HEK293T (cell line): Measurements from ENCODE around the gene JMJD1C.

Experiments used
- CTCF ChIA-PET: fragments of 350-600 bp; formaldehyde crosslinking; extraction: SDS; loops from one replicate; lab custom pipeline; 2021; ENCODE audit warnings: antibody characterized with exemption, inconsistent platforms; lab: Yijun Ruan, JAX
- POLR2A ChIA-PET: fragments of 350-600 bp; formaldehyde crosslinking; extraction: SDS; loops from one replicate; lab custom pipeline; 2020; ENCODE audit warnings: antibody characterized with exemption, inconsistent platforms; lab: Yijun Ruan, JAX
- DNase-seq: peaks from one replicate; pipeline ENCODE4 v3.0.0; 2012; ENCODE audit warnings: mixed read lengths; ENCODE audit errors: extremely low spot score
- ARNT ChIP-seq: fragments of 450-650 bp; IDR thresholded peaks from 2 replicates; pipeline ENCODE4 v1.6.1; 2017; ENCODE audit warnings: mild to moderate bottlenecking
- BHLHE40 ChIP-seq: fragments of 450-650 bp; IDR thresholded peaks from 2 replicates; pipeline ENCODE4 v1.6.1; 2016; ENCODE audit warnings: mild to moderate bottlenecking, moderate library complexity, borderline replicate concordance
- CTBP1 ChIP-seq: fragments of 450-650 bp; IDR thresholded peaks from 2 replicates; pipeline ENCODE4 v1.6.1; 2016; ENCODE audit warnings: borderline replicate concordance
- ELF4 ChIP-seq: fragments of 450-650 bp; IDR thresholded peaks from 2 replicates; pipeline ENCODE4 v1.6.1; 2017; ENCODE audit warnings: antibody characterized with exemption
- FOXA1 ChIP-seq: fragments of 450-650 bp; IDR thresholded peaks from 2 replicates; pipeline ENCODE4 v1.6.1; 2016; ENCODE audit warnings: mild to moderate bottlenecking
- FOXK2 ChIP-seq: fragments of 450-650 bp; IDR thresholded peaks from 2 replicates; pipeline ENCODE4 v1.6.1; 2016; ENCODE audit warnings: mild to moderate bottlenecking
- FOXM1 ChIP-seq: fragments of 450-650 bp; IDR thresholded peaks from 2 replicates; pipeline ENCODE4 v1.6.1; 2017; ENCODE audit warnings: mild to moderate bottlenecking, borderline replicate concordance
- HDGF ChIP-seq: fragments of 450-650 bp; IDR thresholded peaks from 2 replicates; pipeline ENCODE4 v1.6.1; 2017; ENCODE audit warnings: antibody characterized with exemption, borderline replicate concordance
- L3MBTL2 ChIP-seq: fragments of 450-650 bp; conservative IDR thresholded peaks from 2 replicates; pipeline ENCODE4 v1.6.1; 2016; ENCODE audit warnings: mild to moderate bottlenecking
- LEF1 ChIP-seq: fragments of 450-650 bp; IDR thresholded peaks from 2 replicates; pipeline ENCODE4 v1.6.1; 2017; ENCODE audit warnings: mild to moderate bottlenecking, borderline replicate concordance
- NFRKB ChIP-seq: fragments of 450-650 bp; IDR thresholded peaks from 2 replicates; pipeline ENCODE4 v1.6.1; 2016; ENCODE audit warnings: mild to moderate bottlenecking, moderate library complexity
- SP1 ChIP-seq: fragments of 450-650 bp; IDR thresholded peaks from 2 replicates; pipeline ENCODE4 v1.6.1; 2017
- SUZ12 ChIP-seq: fragments of 450-650 bp; IDR thresholded peaks from 2 replicates; pipeline ENCODE4 v1.6.1; 2016; ENCODE audit warnings: mild to moderate bottlenecking
- TARDBP ChIP-seq: fragments of 450-650 bp; IDR thresholded peaks from 2 replicates; pipeline ENCODE4 v1.6.1; 2016
- ZNF384 ChIP-seq: fragments of 450-650 bp; IDR thresholded peaks from 2 replicates; pipeline ENCODE4 v1.6.1; 2016
- TF ChIP-seq, protein P1 (sequence below): fragments of 450-650 bp; IDR thresholded peaks from 2 replicates; pipeline ENCODE4 v1.6.1; 2016

The JMJD1C gene

DNA sequence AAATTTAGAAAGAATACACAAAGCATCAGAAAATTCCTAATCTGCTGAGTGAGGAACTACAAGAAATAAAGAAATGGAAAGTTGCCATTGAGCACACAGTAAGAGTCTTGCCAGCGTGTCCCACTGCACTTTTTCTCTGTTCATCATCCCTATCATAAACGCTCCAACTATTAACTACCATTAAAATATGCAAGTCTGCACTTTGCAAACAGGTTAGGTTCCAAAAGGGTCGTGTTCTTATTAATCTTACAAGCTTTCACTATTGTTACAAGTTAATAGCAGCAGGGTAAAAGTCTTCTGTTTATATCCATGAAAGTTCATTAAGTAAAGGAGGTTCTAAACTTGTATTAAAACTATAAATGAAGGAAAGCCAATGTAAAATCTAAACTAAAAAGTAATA lies 5.2 kb upstream of the JMJD1C start:
- DNase-seq, result no peak
- TF ChIP-seq ARNT (no peak), LEF1 (no peak), FOXK2 (no peak), SP1 (no peak), L3MBTL2 (no peak), FOXA1 (no peak), ELF4 (no peak), TARDBP (no peak)
- ChIA-PET POLR2A (no interaction called here), CTCF (no interaction called here)

DNA sequence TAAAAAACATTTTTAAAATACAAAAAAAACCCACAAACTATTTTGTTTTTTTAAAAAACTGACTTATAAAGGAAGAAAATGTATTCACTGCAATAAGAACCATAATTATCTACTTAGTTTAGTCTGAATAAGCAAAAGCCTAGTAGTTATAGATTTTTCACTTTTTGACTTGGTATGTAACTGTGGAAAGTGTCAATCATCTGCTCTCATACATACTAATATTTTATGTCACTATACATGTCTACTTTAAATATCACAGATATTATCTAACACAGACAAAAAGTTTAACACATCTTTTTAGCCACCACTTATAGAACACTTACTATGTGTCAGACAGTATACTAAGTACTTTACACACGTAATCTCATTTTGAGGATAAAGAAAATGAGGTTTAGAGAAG lies 3.2 kb upstream of the JMJD1C start:
- POLR2A ChIA-PET, result no interaction called here
- CTCF ChIA-PET, result no interaction called here
- no peak for DNase-seq
- TF ChIP-seq ELF4, result no peak
- TF ChIP-seq SUZ12, result no peak
- TF ChIP-seq, protein P1, sequence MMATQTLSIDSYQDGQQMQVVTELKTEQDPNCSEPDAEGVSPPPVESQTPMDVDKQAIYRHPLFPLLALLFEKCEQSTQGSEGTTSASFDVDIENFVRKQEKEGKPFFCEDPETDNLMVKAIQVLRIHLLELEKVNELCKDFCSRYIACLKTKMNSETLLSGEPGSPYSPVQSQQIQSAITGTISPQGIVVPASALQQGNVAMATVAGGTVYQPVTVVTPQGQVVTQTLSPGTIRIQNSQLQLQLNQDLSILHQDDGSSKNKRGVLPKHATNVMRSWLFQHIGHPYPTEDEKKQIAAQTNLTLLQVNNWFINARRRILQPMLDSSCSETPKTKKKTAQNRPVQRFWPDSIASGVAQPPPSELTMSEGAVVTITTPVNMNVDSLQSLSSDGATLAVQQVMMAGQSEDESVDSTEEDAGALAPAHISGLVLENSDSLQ, result peak; percentile 72

DNA sequence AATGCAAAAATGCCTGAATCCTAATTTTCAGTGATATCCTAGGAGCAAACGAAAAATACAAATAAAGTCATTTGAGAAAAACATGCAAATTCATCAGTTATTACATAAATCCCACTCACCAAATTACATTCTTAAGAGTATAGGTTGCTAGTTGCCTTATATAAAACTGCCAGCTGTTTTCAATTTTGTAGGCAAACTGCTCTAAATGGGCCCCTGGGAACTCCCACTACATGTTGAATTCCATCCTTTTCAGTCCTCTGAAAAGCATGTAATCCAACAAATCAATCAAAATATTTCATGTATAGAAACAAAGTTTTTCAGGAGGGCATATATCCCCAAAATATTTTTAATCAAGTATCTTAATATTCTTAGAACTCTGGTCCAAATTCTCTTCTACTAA lies 2.1 kb upstream of the JMJD1C start:
- ChIA-PET CTCF (no interaction called here), POLR2A (no interaction called here)
- no peak for DNase-seq
- TF ChIP-seq ARNT, result no peak
- TF ChIP-seq HDGF, result no peak
- TF ChIP-seq SP1, result no peak
- TF ChIP-seq, protein P1, result no peak
- TF ChIP-seq FOXK2, result no peak
- TF ChIP-seq LEF1, result no peak
- no peak for TF ChIP-seq FOXM1
- no peak for TF ChIP-seq ZNF384
- no peak for TF ChIP-seq TARDBP
- no peak for TF ChIP-seq SUZ12
- TF ChIP-seq CTBP1, result no peak
- TF ChIP-seq L3MBTL2, result no peak
- TF ChIP-seq BHLHE40, result no peak
- no peak for TF ChIP-seq NFRKB
- TF ChIP-seq FOXA1, result no peak
- TF ChIP-seq ELF4, result no peak

DNA sequence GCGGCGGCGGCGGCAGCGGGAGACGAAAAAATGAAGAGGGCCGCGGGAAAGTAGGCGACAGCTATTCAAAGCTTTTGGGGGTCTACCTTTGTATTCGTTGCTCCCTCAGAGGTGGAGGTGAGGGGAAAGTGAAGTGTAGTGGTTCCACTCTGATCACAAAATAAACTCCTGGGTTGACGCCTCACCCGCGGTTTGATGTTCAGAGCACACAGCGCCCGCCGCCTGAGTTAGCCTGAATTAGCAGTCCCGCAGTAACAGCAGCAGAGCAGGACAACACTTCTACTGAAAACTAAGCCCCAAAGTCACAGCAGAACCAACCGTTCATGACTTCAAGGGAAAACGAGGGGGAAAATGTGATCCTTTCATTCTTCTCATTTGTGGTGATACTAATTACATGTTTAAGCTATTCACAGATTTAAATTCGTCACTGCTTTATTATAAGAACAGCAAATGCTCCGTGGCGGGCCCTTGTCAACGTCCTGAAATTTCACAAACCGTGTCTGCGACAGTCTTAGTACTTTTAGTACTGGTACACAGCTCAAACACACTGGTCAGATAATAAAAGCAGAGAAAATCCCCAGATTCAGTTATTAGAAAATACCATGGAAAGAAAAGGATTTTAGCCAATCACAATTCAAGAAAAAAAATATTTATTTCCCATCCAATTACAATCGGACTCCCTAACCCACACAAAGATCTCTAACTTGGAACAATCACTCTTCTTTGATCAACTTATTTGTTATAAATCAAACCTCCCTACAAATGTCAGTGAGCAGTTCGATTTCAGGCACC lies 563 bp upstream of the JMJD1C start:
- ChIA-PET POLR2A (interaction anchor here (0.8 to 3.1 kb wide), 6 partner anchors 25 to 300 kb away, joined by 3 to 18 read pairs (median 5); partner anchors contain the start of gene REEP3), CTCF (no interaction called here)
- peak; percentile 50 for DNase-seq
- TF ChIP-seq, protein P1, result peak; percentile 75
- no peak for TF ChIP-seq NFRKB
- no peak for TF ChIP-seq L3MBTL2

DNA sequence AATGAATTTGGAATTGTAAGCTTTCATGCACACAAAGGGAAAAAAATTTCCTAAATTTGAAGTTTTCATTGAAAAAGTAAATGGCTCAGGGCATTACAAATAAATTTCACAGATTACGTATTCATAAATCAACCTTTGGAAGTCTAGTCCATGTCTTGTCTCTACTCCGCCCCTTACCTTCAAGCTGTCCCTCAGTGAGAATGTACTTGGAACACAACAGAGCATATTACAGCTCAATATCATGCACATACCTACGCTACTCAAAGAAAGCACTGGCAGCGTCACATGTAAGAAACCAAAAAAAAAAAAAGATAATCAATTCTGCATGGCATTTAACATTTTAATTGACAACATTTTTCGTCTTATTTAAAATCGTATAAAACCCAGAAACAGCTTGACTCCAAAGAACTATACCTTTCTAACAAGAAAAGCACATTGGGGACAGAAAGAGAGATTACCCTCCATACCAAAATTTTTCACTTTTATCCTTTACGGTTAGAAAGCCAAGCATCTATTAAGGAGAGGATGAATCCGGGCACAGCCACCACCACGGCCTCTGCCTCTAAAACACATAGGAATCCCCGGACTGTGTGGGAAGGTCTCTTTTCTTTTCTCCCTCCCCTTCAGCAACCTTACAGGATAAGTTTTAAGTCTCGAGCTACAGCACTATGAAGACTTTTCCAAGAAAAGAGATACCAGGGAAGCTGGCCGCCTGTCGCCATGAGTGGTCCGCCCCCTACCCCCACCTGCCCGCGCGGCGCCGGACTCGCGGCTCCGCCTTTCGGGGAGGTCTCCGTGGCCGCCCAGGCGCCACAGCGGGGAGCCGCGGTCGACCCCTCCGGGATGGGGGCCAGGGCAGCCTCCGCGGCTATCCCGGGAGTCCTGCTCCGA lies 1.1 kb downstream of the JMJD1C start:
- POLR2A ChIA-PET, result interaction anchor here (0.6 to 3.1 kb wide), 10 partner anchors 11 to 298 kb away, joined by 3 to 18 read pairs (median 4); partner anchors contain the start of gene REEP3
- TF ChIP-seq LEF1, result no peak
- TF ChIP-seq, protein P1, result peak; percentile 55
- TF ChIP-seq HDGF, result no peak
- peak; percentile 68 for TF ChIP-seq ZNF384
- CTCF ChIA-PET, result interaction anchor here (0.6 to 0.8 kb wide), 3 partner anchors 160 to 196 kb away, joined by 3 to 4 read pairs (median 3); no protein-coding TSS in a partner anchor
- no peak for DNase-seq

DNA sequence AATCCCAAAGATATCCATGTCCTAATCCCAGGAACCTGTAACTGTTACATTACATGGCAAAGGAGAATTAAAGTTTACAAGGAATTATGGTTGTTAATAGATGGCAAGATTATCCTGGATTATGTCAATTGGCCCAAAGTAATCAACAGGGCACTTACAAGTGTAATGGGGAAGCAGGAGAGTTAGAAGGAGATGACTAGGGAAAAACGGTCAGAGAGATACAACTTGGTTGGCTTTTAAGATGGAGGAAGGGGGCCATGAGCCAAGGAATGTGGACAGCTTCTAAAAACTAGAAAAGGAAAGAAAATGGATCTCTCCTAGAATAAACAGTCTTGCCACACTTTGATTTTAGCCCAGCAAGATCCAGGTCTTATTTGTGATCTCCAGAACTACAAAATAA lies 3.3 kb downstream of the JMJD1C start:
- TF ChIP-seq ELF4, result no peak
- CTCF ChIA-PET, result no interaction called here
- POLR2A ChIA-PET, result no interaction called here
- no peak for DNase-seq
